HUES48 (cell line): ENCODE data around the gene TMEM79.
A peak's percentile ranks its signal among the peaks of the same experiment; 100 is the strongest.

Experiments used
- H3K27ac ChIP-seq: one replicate; pipeline ENCODE4 v1.7.0; 2013; ENCODE audit warnings: low read depth, low read length, inconsistent platforms
- H3K27me3 ChIP-seq: 2 replicates; pipeline ENCODE4 v1.6.1; 2013; ENCODE audit warnings: mild to moderate bottlenecking, low read length; ENCODE audit not compliant: control insufficient read depth, insufficient read depth
- H3K36me3 ChIP-seq: 2 replicates; pipeline ENCODE4 v1.6.1; 2013; ENCODE audit warnings: low read length; ENCODE audit not compliant: control insufficient read depth, insufficient read depth
- H3K4me1 ChIP-seq: 2 replicates; pipeline ENCODE4 v1.6.1; 2013; ENCODE audit warnings: mild to moderate bottlenecking, low read length; ENCODE audit not compliant: control insufficient read depth, insufficient read depth
- H3K4me3 ChIP-seq: 2 replicates; pipeline ENCODE4 v1.5.1; 2013; ENCODE audit warnings: mild to moderate bottlenecking, low read depth, low read length
- H3K9ac ChIP-seq: 2 replicates; pipeline ENCODE4 v1.6.1; 2013; ENCODE audit warnings: mild to moderate bottlenecking, low read depth, low read length, moderate library complexity
- H3K9me3 ChIP-seq: 2 replicates; pipeline ENCODE4 v1.6.1; 2013; ENCODE audit warnings: low read length; ENCODE audit not compliant: control insufficient read depth, insufficient read depth

TMEM79 gene

GRCh38 chr1:156284112-156284511, at the start of gene TMEM79:
Gene TMEM79, plus strand, starts transcription at chr1:156284325. Its CDS starts 902 bp downstream, at chr1:156285227.
- H3K27ac ChIP-seq, result peak within 1 kb of the TSS; percentile 98
- peaks cover 13% of the 10 kb centered on the region for H3K36me3 ChIP-seq
- peaks cover 14% of the 10 kb centered on the region for H3K4me1 ChIP-seq
- no peaks in the 10 kb centered on the region for H3K9me3 ChIP-seq
- peak within 1 kb of the TSS; percentile 66 for H3K9ac ChIP-seq
- peak within 1 kb of the TSS; percentile 94 for H3K4me3 ChIP-seq
- no peaks in the 10 kb centered on the region for H3K27me3 ChIP-seq

GRCh38 chr1:156236164-156236563, 48.0 kb upstream of the TMEM79 start:
- no peak overlapping the region for H3K4me3 ChIP-seq
- no peak overlapping the region for H3K9ac ChIP-seq
- H3K36me3 ChIP-seq, result peaks cover 56% of the 10 kb centered on the region

GRCh38 chr1:156238248-156238647, 45.9 kb upstream of the TMEM79 start:
- Histone ChIP-seq H3K9ac (no peak overlapping the region), H3K27ac (no peak overlapping the region), H3K4me1 (no peaks in the 10 kb centered on the region), H3K4me3 (no peak overlapping the region), H3K27me3 (no peaks in the 10 kb centered on the region), H3K36me3 (peaks cover 54% of the 10 kb centered on the region), H3K9me3 (no peaks in the 10 kb centered on the region)

More at GRCh38 chr1:156236164-156236563, 48.0 kb upstream of the TMEM79 start:
- H3K4me1 ChIP-seq, result no peaks in the 10 kb centered on the region
- H3K27me3 ChIP-seq, result no peaks in the 10 kb centered on the region
- H3K9me3 ChIP-seq, result no peaks in the 10 kb centered on the region
- no peak overlapping the region for H3K27ac ChIP-seq

GRCh38 chr1:156241311-156241811, 42.8 kb upstream of the TMEM79 start:
- peak overlapping the region; percentile 2 for H3K27ac ChIP-seq
- H3K9me3 ChIP-seq, result no peaks in the 10 kb centered on the region
- H3K9ac ChIP-seq, result no peak overlapping the region
- no peak overlapping the region for H3K4me3 ChIP-seq
- H3K27me3 ChIP-seq, result peaks cover 8% of the 10 kb centered on the region
- peaks cover 10% of the 10 kb centered on the region for H3K4me1 ChIP-seq
- peaks cover 35% of the 10 kb centered on the region for H3K36me3 ChIP-seq

- Histone ChIP-seq H3K27ac (peak within 1 kb of the TSS; percentile 2), H3K9ac (no peak within 1 kb of the TSS), H3K36me3 (peaks cover 29% of the 10 kb centered on the region), H3K27me3 (peaks cover 8% of the 10 kb centered on the region), H3K9me3 (no peaks in the 10 kb centered on the region), H3K4me1 (peaks cover 10% of the 10 kb centered on the region), H3K4me3 (no peak within 1 kb of the TSS)
Observed at GRCh38 chr1:156241926-156242325, 42.2 kb upstream of the TMEM79 start, which contains the start of gene BGLAP. Gene BGLAP, plus strand, starts transcription at chr1:156242184. Its CDS starts 48 bp downstream, at chr1:156242232.

- Histone ChIP-seq H3K36me3 (peaks cover 23% of the 10 kb centered on the region), H3K4me3 (no peak overlapping the region), H3K9ac (no peak overlapping the region), H3K27ac (no peak overlapping the region), H3K27me3 (peaks cover 8% of the 10 kb centered on the region), H3K9me3 (no peaks in the 10 kb centered on the region), H3K4me1 (peaks cover 14% of the 10 kb centered on the region)
Observed at GRCh38 chr1:156242738-156243137, 41.4 kb upstream of the TMEM79 start.

GRCh38 chr1:156244126-156244525, 40.0 kb upstream of the TMEM79 start:
- H3K4me1 ChIP-seq, result peaks cover 15% of the 10 kb centered on the region
- H3K9ac ChIP-seq, result no peak overlapping the region
- no peaks in the 10 kb centered on the region for H3K9me3 ChIP-seq
- H3K27ac ChIP-seq, result no peak overlapping the region
- no peak overlapping the region for H3K4me3 ChIP-seq
- peaks cover 12% of the 10 kb centered on the region for H3K36me3 ChIP-seq
- peaks cover 8% of the 10 kb centered on the region for H3K27me3 ChIP-seq

- Histone ChIP-seq H3K4me1 (peaks cover 15% of the 10 kb centered on the region), H3K36me3 (peaks cover 12% of the 10 kb centered on the region), H3K27ac (no peak overlapping the region), H3K9me3 (no peaks in the 10 kb centered on the region), H3K9ac (no peak overlapping the region), H3K4me3 (no peak overlapping the region), H3K27me3 (peaks cover 8% of the 10 kb centered on the region)
Observed at GRCh38 chr1:156244712-156245111, 39.4 kb upstream of the TMEM79 start.

GRCh38 chr1:156245451-156246232, 38.5 kb upstream of the TMEM79 start:
- Histone ChIP-seq H3K36me3 (peaks cover 18% of the 10 kb centered on the region), H3K4me3 (peak overlapping the region; percentile 48), H3K4me1 (peaks cover 15% of the 10 kb centered on the region)

GRCh38 chr1:156246241-156246780, 37.8 kb upstream of the TMEM79 start:
- H3K36me3 ChIP-seq, result peaks cover 25% of the 10 kb centered on the region
- H3K27ac ChIP-seq, result no peak overlapping the region
- H3K9ac ChIP-seq, result 0 out of 2 replicates have a peak overlapping the region, but pooled peaks have one; percentile 43
- peaks cover 8% of the 10 kb centered on the region for H3K27me3 ChIP-seq
- peak overlapping the region; percentile 48 for H3K4me3 ChIP-seq
- H3K9me3 ChIP-seq, result no peaks in the 10 kb centered on the region
- H3K4me1 ChIP-seq, result peaks cover 15% of the 10 kb centered on the region

More at GRCh38 chr1:156245451-156246232, 38.5 kb upstream of the TMEM79 start:
- H3K27ac ChIP-seq, result no peak overlapping the region
- peak overlapping the region; percentile 43; the same call in 1 of the 2 replicates for H3K9ac ChIP-seq
- H3K9me3 ChIP-seq, result no peaks in the 10 kb centered on the region
- peaks cover 8% of the 10 kb centered on the region for H3K27me3 ChIP-seq
